ENCODE measurements around the gene PLA2G4C.

The PLA2G4C gene

GRCh38 chr19:48053856-48054255 is 56.8 kb downstream of the PLA2G4C start:
- DNase-seq (ENCODE audit: low read depth), result no peak

- DNase-seq (ENCODE audit: low read depth), result no peak
Measured at GRCh38 chr19:48053076-48053475, 57.5 kb downstream of the PLA2G4C start.

- DNase-seq (ENCODE audit: low read depth), result no peak
Measured at GRCh38 chr19:48051335-48052033, 59.1 kb downstream of the PLA2G4C start.

DNA sequence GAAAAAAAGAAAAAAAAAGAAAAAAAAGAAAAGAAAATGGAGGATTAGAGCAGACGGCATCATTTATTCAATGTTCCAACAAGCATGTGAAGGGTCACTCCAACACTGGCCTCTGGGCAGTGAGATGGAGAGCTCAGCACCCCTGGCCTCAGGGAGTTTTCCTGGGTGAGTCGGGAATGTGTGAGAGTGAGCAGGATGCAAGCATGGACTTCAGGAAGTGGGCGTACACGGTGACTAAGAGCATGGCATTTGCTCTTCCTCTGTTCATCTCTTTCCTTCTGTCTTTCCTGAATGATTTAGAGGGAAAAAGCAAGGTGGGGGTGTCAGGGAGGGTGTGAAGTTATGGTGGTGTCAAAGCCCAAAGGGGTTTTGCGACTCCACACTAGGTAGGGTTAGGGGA is 66.1 kb downstream of the PLA2G4C start:
- DNase-seq (ENCODE audit: low read depth), result no peak

DNA sequence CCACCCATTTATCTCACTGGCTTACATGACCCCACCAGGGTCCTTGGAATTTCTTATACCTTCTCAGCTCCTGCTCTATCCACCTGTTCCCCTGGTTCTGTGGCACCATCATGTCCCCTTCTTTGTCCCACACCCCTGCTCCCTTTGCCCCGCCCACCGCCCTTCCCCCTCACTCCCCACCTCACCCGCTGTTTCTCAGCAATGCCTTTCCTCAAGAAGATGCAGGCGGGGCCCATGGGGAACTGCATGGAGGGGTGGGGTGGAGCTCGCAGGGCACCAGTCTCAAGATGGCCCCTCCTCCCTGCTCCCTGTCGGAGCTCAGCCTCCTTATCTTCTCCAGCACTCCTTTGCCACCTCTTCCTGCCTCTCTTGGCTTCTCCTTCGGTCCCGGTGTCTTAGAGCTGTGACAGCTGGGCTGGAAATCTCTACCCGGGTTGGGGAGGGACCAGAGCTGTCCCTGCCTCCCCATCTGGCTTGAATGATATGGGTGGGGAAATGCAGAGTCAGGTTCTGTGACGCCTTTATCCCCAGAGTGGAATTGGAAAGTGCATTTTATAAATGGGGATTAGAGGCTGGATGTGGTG is 66.8 kb downstream of the PLA2G4C start, which contains the start of gene CABP5:
Gene CABP5 (minus strand): TSS at position 405 of the 584 bp plus-strand sequence. CDS start 157 bp downstream, at position 248.
- DNase-seq (ENCODE audit: low read depth), result no peak

DNA sequence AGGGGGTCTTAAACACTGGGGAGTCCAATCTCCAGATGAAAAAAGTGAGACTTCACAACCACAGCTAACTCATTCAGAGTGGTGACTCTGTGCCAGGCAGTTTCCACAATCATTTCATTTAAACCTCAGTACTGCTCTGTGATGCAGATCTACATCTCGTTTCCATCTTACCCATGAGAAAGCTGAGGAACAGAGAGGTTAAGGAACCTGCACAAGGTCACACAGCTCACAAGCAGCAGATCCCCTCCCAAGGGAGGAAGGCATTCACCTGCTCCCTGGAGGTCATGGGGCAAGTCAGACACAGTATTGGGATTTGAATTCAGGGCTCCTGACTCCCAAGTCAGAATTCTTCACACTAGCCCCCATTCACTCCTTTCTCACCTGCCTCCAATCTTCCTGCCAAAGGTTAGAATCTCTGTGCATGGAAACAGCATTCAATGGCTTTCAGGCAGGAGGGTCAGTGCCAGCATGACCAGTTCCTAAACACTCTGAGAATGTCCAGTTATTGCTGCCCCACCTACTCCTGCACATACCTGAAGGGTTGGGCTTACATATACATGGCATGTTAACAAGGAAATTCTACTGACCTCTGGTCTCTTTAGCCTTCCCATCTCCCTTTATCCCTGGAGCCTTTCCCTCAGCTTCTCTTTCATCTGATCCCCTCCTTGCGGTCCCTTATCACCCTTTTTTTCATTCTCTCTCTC is 68.6 kb downstream of the PLA2G4C start:
- no peak for DNase-seq (ENCODE audit: low read depth)

DNA sequence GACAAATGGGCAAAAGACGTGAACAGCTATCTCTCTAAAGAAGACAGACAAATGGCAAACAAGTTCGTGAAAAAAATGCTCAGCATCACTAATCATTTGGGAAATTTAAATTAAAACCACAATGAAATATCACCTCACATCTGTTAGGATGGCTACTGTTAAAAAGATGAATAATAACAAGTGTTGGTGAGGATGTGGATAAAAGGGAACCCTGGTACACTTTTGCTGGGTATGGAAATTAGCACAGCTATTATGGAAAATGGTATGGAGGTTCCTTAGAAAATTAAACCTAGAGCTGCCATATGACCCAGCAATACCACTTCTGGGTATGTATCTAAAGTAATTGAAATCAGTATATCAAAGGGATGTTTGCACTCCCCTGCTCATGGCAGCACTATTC is 73.9 kb downstream of the PLA2G4C start:
- no peak for DNase-seq (ENCODE audit: low read depth)

DNA sequence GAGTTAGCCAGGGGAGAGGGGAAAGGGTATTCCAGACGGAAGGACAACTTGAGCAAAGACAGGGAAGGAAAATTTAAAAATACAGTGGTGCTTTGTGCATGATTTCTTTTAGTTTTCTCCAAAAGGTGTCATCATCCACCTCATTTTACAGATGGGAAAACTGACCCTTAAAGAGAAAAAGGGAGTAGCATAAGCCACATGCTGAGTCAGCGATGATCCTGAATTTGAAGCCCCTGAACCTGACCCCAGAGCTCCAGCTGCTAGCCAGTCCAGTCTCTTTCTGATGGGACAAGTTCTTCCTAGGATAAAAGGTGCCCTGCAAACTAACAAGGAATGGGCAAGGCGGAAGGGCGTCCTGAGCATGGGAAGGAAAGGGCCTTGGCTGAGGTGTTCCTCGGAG is 77.0 kb downstream of the PLA2G4C start:
- no peak for DNase-seq (ENCODE audit: low read depth)

- no peak for DNase-seq (ENCODE audit: low read depth)
Measured at GRCh38 chr19:48030073-48030472, 80.5 kb downstream of the PLA2G4C start.

DNA sequence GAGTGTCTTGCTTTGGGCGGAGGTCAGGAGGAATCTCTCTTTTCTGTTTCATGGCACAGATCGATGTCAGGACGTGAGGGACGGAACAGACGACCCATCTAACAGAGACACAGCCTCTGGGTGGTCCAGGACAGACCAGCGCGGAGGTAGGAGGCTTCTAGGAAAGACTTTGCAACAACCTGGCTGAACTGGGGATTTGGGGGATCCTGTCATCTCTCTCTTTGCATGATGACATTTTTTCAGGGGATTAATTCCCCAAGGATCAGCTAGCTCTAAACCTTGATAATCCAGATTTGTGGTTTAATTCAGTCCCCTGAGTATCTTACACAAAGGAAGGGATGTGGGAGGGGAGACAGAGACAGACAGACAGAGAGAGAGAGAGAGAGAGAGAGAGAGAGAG is 81.2 kb downstream of the PLA2G4C start:
- no peak for DNase-seq (ENCODE audit: low read depth)

DNA sequence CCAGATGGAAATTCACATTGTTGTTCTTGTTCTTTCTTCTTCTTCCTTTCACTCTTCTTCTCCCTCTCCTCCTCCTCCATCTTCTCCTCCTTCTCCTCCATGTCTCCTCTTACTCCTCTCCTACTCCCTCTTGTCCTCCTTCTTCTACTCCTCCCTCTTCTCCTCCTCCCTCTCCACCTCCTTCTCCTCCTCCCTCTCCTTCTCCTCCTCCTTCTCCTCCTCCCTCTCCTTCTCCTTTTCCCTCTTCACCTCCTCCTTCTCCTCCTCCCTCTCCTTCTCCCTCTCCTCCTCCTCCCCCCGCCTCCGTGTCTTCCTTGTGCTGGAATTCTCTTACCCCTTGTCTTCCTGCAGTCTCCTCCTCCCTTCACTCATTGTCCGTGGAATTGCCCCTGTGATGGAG is 85.1 kb downstream of the PLA2G4C start:
- DNase-seq (ENCODE audit: low read depth), result no peak

- DNase-seq (ENCODE audit: low read depth), result no peak
Measured at GRCh38 chr19:48023518-48023917, 87.1 kb downstream of the PLA2G4C start.

DNA sequence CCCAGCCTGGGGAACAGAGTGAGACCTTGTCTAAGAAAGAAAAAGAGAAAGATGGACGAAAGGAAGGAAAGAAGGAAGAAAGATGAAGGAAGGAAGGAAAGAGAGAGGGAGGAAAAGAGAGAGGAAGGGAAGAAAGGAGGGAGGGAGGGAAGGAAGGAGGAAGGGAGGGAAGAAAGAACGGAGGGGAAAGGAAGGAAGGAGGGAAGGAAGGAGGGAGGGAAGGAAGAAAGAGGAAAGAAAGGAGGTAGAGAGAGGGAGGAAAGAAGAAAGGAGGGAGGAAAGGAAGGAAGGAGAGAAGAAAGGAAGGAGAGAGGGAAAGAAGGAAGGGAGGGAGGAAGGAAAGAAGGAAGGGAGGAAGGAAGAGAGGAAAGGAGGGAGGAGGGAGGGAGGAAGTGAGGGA is 87.6 kb downstream of the PLA2G4C start:
- DNase-seq (ENCODE audit: low read depth), result no peak

DNA sequence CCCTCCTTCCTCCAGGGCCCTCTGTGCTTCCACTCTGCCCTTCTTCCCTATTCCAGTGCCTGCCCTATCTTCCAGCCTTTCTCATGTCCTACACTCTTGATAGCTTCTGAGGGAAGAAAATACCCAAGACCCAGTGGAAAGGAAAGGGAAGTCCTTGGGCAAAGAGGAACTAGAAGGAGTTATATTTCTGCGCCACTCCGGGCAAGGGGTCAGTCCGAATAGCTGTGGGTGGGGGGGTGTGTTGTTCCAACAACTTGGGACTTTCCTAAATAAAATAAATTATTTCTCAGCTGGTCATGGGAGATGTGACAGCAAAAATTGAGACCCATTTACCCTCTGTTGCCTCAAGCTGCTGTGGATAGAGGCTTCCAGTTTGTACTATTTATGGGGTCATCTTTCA is 89.9 kb downstream of the PLA2G4C start:
- DNase-seq (ENCODE audit: low read depth), result no peak

DNA sequence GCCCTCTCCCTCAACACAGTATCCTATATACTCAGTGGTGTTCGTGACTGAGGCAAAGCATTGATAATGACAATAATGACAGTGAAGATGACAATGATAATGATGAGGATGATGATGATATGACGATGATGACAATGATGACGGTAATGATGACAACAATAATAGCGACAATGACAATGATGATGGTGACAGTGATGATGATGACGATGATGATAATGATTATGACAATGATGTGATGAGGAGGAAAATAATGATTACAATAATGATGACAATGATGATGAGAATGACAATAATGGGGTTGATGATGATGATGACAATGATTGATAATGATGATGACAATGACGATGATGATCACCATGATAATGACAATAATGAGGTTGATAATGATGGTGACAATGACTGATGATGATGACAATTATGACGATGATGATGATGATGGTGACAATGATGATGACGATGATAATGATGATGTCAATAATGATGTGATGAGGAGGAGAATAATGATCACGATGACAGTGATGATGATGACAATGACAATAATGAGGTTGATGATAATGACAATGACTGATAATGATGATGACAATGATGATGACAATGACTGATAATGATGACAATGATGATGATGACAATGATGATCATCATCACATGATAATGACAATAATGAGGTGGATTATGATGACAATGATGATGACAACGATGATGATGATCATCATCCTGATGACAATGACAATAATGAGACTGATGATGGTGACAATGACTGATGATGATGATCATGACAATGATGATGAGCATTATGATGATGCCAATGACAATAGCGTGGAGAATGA is 99.5 kb downstream of the PLA2G4C start:
- no peak for DNase-seq (ENCODE audit: low read depth)

- DNase-seq (ENCODE audit: low read depth), result no peak
Measured at GRCh38 chr19:48006762-48007161, 103.9 kb downstream of the PLA2G4C start.

- no peak for DNase-seq (ENCODE audit: low read depth)
Measured at GRCh38 chr19:48004236-48004635, 106.4 kb downstream of the PLA2G4C start.

GRCh38 chr19:48000846-48001245 is 109.8 kb downstream of the PLA2G4C start:
- DNase-seq (ENCODE audit: low read depth), result no peak

- no peak for DNase-seq (ENCODE audit: low read depth)
Measured at GRCh38 chr19:47998800-47999199, 111.8 kb downstream of the PLA2G4C start.

Measured in activated T-cell treated with anti-CD3 and anti-CD28 coated beads for 48 hours (primary cell).